Glomerular visceral epithelial cell (primary cell): Measurements from ENCODE around the gene KCNK2.
A peak's percentile ranks its signal among the peaks of the same experiment; 100 is the strongest.

Experiments
- DNase-seq: peaks from one replicate; pipeline ENCODE4 v3.0.0-alpha.2; 2016; ENCODE audit errors: extremely low spot score

The KCNK2 gene

DNA sequence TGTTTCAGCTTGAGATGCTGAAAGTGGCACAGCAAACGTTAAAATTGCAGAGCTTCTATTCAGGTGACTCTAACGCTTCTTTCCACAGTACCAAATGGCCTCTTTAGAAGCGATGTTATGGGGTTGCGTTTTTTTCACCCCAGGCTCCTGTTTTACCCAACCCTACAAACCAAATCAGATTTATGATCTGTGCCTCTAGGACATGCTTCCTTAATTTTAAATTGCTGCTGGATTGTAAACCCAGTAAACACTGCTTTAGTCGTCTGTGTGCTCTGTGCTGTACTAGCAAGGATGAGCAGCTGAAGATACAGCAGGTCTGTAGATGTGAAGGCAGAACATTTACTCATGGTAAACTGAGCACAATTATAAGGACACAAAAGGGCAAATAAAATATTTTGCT, 13.0 kb downstream of the KCNK2 start:
- DNase-seq = no peak

DNA sequence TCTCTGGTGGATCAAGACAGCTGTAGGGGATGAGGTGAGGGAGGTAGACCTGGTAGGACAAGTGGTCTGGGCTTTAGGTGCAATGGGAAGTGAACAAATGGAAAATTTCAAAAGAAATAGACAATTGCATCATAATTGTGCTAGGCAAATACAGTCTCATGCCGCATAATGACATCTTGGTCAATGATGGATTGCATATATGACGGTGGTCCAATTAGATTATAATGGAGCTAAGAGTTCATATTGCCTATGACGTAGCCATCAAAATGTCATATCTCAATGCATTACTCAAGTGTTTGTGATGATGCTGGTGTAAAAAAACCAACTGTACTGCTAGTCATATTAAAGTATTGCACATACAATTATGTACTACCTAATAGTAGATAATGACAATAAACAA, 19.0 kb downstream of the KCNK2 start:
- no peak for DNase-seq

DNA sequence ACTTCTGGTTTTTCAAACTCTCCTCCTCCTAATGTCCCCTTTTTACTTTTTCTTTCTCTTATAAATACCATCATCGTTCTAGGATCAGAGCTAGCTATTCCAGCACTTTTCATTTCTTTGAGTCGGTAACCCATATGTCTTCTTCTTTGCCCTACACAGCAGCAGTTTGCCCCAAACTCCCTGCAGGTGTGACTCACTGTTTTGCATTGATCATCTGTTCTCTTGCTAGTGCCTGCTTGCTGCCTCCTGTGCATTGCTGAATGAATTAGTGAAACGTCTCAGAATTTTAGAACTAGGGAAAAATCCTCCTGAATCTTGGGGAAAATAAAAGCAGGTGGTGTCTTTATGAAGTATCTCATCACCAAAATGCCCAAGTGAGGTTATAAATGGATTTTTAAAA, 21.7 kb downstream of the KCNK2 start:
- DNase-seq = no peak

DNA sequence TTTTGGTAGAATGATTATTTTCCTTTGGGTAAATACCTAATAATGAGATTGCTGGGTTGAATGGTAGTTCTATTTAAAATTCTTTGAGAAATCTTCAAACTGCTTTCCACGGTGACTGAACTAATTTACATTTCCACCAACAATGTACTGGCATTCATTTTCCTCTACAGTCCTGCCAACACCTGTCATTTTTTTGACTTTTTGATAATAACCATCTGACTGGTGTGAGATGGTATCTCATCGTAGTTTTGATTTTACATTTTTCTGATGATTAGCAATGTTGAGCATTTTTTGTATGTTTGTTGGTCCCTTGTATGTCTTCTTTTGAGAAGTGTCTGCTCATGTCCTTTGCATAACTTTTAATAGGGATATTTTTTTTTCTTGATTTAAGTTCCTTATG, 23.5 kb downstream of the KCNK2 start:
- DNase-seq = no peak

DNA sequence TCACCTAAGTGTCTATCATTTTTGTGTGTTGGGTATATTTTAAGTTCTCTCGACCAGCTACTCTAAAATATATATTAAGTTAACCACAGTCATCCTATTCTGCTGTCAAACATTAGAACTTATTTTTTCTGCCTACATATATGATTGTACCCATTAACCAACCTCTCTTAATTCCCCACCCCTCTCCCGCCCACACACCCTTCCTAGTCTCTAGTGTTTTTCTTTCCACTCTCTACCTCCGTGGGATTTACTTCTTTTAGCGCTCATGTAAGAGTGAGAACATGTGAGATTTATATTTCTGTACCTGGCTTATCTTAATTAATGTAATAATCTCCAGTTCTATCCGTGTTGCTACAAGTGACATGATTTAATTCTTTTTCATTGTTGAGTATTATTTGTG, 26.6 kb downstream of the KCNK2 start:
- no peak for DNase-seq

DNA sequence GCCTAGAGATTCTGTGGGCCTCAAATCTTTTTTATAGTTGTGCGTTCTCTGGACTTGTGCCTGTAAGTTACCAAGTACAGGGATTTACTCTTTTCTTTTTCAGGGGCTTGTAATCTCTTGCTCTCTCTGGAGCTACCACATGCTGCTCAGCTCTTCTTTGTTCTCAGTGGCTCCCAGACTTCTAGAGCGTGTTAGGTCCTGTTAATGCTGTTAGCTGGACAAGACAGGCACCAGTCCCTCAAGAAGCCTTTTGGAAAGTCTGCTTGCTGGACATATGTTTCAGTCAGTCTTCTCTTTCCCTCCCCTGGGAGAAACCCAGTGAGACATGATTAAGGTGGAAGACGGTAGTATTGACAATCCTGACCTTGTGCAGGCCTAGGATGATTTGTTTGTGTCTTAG, 29.4 kb downstream of the KCNK2 start:
- DNase-seq = no peak

DNA sequence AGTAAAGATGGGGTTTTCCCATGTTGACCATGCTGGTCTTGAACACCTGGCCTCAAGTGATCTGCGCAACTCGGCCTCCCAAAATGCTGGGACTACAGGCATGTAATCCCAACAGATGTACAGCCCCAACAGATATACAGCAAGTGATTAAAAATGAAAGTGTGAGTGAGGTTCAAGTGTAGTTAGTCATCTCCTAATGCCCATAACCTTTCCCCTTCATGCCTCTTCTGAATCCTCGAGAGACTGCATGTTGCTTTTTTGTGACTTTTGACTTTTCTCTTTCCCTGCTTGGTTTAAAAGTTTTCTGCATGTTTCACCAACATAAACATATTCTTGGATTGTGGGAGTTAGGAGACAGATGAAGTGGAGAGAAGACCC, 31.2 kb downstream of the KCNK2 start:
- no peak for DNase-seq

DNA sequence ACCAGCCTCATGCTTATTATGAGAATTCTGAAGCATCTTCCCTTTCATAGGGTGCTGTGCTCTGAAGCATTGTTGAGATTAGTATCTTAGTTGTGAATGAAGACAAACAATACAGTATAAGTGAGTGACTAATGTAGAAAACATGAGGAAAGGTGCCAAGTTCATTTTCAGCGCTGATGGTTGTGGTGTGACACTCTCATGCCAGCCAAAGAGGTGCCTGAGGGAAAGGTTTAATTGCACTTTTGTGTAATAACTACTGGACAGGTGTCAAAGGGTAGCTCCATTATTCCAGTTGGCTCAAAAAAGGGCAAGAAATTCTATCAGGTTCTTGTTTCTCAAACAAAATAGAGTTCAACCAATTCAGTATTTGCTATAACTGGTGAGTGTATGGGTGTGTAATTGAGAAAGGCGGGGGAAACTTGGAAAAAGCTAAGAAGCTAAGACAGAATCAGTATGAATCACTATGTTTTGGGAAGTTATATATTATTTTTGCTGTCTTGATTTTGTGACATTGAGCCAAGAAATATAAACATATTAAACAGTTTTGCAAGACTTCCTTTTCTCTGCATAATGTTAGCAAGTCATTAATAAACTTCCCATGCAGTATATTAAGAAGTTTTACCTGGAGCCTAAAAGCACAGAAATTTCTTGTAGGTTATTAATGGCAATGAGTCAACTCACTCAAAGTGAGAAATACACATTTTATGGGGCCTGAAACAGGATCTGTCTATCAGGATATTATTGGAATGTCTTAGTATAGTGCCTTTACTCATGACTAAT, 31.8 kb downstream of the KCNK2 start:
- peak; percentile 83 for DNase-seq

DNA sequence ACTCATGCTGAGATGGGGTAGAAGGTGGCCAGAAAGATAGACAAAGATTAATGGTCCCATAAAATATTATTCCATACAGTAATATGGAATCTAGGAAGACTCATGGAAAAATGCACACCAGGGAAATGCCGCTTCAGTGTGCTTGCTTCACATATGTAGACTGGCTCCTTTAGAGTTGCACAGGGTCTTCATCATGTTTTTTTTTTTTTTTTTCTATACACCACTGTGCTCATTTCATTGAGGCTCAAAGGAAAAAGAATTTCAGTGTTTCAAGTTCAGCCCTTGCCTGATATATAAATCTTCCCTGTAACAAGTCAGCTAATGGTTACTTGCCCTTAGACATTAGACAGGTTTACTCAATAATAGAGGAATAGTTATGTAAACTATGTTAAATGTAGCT, 33.2 kb downstream of the KCNK2 start:
- no peak for DNase-seq

DNA sequence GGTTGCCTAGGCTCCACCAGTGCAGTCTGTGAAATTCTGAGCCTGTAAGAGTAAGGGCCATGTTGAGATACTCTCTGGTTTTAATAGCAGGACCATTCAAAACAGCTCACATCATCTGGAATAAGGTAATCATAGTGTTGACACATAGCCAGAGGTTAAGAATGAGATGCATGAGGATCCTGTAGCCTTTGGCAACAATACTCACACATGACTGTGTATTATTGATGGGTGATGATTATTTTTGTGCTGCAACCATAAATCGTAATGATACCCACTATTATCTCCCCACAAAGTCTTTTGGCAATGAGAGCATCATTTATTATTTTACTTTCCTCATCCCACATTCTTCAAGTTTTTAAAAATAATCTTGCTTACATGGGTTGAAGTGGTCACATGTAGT, 35.5 kb downstream of the KCNK2 start:
- no peak for DNase-seq

DNA sequence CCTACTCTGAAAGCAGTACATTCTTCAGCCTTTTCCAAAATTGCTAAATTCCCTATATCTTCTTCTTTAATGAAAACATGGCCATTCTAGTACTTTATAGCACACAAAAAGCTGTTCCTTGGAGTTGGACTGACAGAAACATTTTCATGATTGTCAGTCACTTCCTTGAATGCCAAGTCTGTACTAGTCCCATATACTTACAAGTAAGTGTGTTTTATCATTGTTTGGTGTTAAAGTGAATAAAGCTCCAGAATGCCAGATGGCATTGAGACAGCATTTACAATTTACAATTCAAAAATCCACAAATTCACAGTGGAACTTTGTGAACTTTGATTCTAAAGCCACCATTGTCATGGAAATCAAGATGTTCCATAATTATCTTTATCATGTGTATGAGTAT, 36.5 kb downstream of the KCNK2 start:
- no peak for DNase-seq

DNA sequence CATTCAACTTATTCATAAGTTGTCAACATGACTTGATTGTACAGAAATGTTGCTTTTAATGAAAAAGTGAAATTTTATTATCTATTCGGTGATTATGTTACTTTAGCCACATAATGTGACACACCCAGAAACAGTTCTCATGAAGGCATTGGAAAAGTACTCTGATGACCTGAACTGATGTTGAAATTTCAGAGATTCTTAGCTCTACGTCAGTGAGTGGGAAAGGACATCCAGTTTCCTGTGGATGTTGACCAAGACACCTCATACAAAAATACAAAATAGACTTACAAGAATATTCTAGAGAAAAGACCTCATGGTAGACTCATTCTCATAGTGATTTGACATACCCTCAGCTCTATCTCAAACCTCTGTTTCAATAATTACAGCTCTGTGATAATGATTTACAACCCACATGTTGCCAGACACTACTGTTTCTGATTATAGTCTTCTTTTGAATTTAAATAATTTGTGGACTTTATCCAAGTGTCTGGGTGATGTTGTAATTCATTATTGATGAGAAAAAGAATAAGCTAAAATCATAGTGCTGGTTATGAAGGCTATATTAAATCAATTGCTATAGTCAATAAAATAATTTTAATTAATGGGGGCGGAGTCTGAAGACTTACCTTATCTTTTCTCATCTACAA, 37.3 kb downstream of the KCNK2 start:
- DNase-seq = no peak

DNA sequence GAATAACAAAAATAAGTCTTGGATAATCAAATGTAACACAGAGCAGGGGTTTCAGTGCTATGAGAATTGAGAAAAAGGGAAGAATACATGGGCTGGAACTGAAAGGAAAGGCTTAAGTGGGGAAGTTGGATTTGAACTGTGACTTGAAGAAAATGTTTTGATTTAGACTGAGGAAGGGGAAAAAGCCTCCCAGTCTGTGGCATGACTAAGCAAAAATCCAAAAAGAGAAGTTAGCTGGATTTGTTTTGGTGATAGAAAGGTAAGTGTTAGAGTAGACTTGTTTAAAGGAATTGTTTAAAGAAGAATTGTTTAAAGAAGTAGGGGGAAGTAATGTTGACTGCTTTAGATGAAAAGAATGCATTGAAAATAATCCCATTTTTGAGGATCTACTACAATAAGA, 46.0 kb downstream of the KCNK2 start:
- DNase-seq = no peak

DNA sequence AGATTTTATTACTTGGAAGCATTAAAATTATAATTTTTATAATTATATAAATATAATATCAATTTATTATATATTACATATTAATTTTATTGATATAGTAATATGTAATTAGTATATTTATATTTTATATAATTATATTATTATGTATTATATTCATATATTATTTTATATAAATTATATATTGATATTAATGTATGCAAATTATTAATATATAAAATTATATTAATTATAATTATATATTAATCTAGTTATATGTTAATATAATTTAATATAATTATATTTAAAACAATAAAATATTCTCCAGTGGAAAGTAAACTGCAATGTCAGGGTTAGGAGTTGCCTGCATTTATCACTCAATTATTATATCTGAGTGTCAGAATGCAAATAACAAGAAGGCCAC, 48.8 kb downstream of the KCNK2 start:
- DNase-seq = no peak

DNA sequence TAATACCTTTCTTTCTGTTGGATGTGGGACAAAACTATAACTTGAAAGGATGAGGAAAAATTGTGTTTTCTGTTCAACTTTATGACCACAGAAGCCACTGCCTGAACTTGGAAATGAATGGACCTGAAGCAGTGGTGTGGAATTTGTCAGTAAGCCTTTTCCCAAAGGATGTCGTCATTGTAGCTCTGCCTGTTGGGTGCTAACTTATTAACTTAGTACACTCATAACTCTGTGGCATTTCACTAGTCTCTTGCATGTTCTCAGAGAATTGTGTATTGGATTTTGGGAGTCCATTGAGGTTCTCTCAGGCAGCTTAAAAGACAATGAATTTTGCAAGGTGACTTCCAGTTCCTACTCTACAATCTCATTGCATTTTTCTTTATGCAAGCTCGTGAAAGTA, 49.6 kb downstream of the KCNK2 start:
- peak; percentile 81 for DNase-seq

DNA sequence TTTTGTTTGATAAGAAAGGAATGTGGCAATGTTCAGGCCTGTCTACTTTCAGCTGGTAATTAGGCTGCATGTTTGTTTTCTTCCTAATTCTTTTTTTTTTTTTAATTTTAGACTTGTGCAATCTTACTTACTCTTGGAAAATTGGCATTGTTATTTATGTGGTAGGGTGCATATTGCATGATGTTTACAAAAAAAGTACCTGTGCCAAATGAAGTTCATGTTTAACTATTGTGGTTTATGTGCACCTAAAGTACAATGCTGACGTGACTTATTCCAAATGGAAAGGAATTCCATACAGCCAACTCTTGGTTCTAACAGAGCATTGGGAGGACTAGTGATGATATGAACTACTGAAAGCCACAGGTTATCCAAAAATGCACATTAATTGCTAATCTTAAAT, 51.0 kb downstream of the KCNK2 start:
- no peak for DNase-seq

DNA sequence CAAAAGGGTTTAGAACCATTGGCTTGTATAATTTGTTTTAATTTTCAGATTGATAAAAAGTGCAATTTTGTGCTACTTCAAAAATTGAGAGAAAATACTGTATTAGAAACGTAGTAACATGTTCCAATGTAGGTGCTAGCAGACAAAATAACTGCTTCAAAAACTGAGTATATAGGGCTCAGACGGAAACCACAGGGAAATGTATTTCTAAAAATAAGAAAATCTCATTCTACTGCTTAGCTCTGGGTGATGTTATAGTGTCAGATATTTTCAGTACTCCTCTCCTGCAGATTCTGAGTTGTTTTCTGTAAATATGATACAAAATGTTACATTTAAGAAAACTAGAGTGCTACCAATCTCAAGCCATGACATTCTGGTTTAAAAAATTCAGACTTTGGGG, 55.4 kb downstream of the KCNK2 start:
- no peak for DNase-seq

DNA sequence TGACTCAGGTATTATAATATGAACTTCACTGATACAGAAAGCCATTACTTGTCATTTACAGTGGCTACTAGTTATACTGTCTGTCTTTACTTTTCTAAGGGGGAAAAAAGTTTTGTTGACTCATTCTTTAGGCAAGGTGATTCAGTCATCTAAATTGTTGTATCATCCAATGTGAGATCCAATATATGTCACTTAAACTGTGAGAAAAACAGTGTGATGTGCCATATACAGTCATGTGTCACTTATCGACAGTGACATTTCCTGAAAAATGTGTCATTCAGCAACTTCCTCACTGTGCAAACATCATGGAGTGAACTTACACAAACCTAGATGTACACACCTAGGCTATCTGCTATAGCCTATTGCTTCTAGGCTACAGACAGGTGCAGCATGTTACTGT, 57.6 kb downstream of the KCNK2 start:
- no peak for DNase-seq

DNA sequence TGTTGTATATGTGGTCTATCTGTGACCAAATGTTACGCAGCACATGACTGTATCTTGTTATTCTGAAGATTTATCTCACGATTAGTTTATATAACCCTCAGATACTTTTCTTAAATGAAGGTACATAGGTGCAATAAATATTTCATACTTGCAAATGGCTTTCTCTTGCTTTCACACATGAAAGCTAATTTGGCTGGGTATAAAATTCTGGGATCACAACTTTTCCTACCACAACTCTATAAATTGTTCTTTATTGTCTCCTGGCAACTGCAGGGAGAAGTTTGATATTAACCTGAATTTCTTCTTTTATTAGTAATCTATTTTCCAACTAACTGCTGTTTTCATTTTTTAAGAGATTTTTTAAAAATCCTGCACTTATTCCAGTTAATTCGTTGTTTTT, 58.9 kb downstream of the KCNK2 start:
- no peak for DNase-seq

DNA sequence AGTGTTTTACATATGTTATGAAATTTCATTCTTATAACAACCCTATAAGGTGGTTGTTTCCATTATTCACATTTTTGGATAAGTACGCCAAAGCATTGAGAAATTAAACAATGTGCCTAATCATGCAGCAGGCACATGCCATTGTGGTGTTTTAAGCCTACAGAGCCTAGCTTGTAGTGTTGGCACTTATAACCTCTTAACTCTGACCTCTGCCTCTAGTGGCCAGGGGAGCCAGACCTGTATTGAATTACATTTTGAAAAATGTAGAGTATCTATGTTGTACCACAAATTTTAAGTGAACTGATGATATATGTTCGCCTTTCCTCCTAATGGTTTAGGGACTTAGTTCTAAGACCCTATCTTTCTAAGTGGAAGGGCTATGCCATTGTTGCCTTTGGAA, 61.0 kb downstream of the KCNK2 start:
- no peak for DNase-seq

DNA sequence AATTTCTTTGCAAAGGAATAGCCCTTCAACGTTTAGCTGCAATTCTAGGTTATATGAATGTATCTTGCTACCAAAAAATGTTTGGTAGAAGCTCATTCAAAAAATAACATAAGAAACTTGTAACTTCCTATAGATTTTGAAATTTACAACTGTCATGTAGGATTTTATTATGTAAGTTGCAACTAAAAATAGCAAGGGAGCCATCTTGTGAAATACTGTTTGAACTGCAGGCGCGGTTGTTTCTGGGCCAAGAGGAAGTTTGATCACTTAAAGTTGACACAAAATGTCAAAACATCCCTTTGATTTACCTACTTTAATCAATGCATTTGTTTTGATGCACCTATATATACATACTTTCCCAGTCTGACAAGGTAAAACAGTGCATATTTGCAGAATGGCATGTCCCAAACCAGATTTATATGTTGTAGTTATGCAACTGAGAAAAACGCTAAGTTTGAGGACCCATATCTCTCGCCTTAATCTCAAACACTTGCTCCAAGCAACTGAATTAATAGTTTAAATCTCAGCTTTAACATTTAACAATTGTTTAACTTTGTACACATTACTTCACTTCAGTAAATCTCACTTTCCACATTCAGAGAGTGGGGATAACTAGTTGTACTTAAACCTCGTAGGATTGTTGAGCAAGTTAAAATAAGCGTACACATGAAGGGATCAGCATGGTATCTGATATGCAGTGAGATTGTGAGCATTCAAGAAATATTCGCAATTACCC, 63.9 kb downstream of the KCNK2 start:
- peak; percentile 40 for DNase-seq

DNA sequence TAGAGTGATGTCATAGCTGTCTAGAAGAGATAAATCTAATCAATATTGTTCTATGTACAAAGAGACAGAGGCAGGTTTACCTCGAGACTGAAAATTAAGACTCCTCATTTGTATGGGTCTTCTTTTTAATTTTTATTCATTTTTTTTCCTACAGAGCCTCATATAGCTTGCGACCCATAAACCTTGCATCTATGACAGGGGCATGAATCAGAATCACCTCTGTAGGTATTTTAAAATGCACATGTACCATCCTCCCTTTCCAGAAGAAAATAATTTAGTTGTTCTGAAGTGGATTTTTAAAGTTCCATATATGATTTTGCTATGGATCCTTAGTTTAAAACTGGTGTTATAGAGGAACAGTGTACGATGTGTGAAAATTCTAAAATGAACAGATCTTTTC, 64.5 kb downstream of the KCNK2 start:
- DNase-seq = no peak

DNA sequence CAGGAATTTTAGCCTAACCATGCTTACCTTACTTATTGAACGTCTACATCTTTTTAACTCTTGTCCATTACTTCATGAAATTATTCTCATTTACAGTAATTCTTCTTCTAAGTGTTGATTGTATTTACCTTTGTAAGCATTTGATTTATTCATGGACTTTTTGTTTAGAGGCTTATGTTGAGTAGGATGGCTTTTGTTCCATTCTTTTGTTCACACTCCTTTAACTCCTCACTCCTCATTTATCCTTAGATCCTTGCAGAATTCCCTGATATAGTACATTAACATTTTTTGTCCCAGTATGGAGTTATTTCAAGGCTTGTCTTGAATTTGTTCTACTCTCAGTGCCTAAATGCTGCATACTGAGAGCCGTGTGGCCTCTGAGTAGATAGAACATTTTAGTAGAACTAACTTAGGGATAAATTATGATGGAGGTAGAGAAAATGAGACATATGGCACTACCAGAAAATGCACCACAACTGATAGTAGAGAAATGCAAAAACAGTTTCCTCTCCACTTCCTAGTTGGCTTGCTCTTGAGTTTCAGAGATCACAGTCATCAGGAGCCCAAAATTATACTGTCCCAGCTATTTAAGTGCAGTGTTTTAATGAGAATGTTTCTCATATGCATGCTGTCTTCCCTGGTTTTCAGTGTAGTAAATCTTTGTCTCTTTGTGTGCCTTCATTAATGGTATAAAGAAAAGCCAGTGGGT, 69.5 kb downstream of the KCNK2 start:
- DNase-seq = no peak
